Prostate gland (tissue), 2 donors: Measurements from ENCODE around the gene VSTM2B. TPM values are rescaled to one million over a fixed set of nuclear protein-coding genes. Genes with fewer than 3 reads are reported as not detected.

ENCODE experiments used
- DNase-seq: peaks from one replicate; pipeline ENCODE4 v3.0.0-alpha.2; 2019; ENCODE audit warnings: low spot score
- H3K27ac ChIP-seq, 2 donors: fragments of 200-600 bp; sonication (generic); 2 replicates each; pipeline ENCODE4 v1.5.1; 2017 to 2019
- H3K27me3 ChIP-seq: fragments of 200-600 bp; sonication (generic); replicated peaks from 2 replicates; pipeline ENCODE4 v1.5.1; 2019; ENCODE audit not compliant: insufficient read depth
- H3K36me3 ChIP-seq, 2 donors: fragments of 200-600 bp; sonication (generic); 1 replicate in 1 of 2; 2 replicates in 1 of 2; pipeline versions ENCODE4 v1.5.1 to v1.8.1; 2017 to 2019
- H3K4me1 ChIP-seq: fragments of 200-600 bp; sonication (generic); replicated peaks from 2 replicates; pipeline ENCODE4 v1.5.1; 2019
- H3K4me3 ChIP-seq, 2 donors: fragments of 200-600 bp; sonication (generic); 2 replicates each; pipeline ENCODE4 v1.5.1; 2017 to 2019
- H3K9me3 ChIP-seq: fragments of 200-600 bp; sonication (generic); 2 replicates; pipeline ENCODE4 v1.5.1; 2017
- CTCF ChIP-seq, 4 experiments: fragments of 200-600 bp in 2 of 4; fragments of 450-650 bp in 2 of 4; sonication (generic) in 2 of 4; IDR thresholded peaks; 1 replicate in 3 of 4; 2 replicates in 1 of 4; pipeline ENCODE4 v1.5.1; 2016 to 2019; ENCODE audit warnings: antibody characterized with exemption in 4 of 4, mild to moderate bottlenecking in 2 of 4, moderate library complexity in 2 of 4
- POLR2A ChIP-seq: fragments of 450-650 bp; IDR thresholded peaks from one replicate; pipeline ENCODE4 v1.6.1; 2016; ENCODE audit warnings: antibody characterized with exemption, mild to moderate bottlenecking
- POLR2AphosphoS5 ChIP-seq: sonication (generic); formaldehyde crosslinking; IDR thresholded peaks from one replicate; pipeline ENCODE4 v1.6.1; 2017; ENCODE audit warnings: antibody characterized with exemption
- WGBS: methylation state at CpG from one replicate; pipeline ENCODE4 v1.1.5; 2018; 5-methylcytosine and 5-hydroxymethylcytosine counted together
- intact Hi-C: fragments of 100-400 bp; cut with DNase I; formaldehyde crosslinking; loops from one replicate; pipeline ENCODE4 v1.14.2; 2022
- total RNA-seq, 2 donors: library from RNA; depleted of rRNA; stranded (reverse); fragments of >200 nt; gene quantifications; one replicate each; pipeline ENCODE4 v1.1.0, GENCODE V29; 2016

VSTM2B gene
- total RNA-seq, 2 donors from 2014 or later, result not detected

DNA sequence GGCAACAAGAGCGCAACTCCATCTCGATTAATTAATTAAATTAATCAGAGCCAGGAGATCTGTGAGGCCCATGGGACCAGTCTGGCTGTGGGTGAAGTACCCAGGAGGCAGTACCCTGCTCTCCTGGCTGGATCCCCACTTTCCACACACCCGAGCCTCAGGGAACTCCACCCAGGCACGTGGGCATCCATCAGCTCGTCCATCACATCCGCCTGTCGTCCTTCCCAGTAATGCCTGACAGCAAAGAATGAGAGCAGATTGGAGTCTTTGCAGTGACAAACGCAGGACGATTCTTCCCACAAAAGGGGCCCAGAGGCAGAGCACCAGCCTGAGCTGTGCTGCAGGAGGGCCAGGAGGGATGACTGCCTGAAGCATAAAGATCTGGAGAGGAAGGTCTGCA, 35.8 kb downstream of the VSTM2B start:
- DNase-seq, result no peak
- H3K36me3 ChIP-seq, result no peaks in the 10 kb centered on the region

DNA sequence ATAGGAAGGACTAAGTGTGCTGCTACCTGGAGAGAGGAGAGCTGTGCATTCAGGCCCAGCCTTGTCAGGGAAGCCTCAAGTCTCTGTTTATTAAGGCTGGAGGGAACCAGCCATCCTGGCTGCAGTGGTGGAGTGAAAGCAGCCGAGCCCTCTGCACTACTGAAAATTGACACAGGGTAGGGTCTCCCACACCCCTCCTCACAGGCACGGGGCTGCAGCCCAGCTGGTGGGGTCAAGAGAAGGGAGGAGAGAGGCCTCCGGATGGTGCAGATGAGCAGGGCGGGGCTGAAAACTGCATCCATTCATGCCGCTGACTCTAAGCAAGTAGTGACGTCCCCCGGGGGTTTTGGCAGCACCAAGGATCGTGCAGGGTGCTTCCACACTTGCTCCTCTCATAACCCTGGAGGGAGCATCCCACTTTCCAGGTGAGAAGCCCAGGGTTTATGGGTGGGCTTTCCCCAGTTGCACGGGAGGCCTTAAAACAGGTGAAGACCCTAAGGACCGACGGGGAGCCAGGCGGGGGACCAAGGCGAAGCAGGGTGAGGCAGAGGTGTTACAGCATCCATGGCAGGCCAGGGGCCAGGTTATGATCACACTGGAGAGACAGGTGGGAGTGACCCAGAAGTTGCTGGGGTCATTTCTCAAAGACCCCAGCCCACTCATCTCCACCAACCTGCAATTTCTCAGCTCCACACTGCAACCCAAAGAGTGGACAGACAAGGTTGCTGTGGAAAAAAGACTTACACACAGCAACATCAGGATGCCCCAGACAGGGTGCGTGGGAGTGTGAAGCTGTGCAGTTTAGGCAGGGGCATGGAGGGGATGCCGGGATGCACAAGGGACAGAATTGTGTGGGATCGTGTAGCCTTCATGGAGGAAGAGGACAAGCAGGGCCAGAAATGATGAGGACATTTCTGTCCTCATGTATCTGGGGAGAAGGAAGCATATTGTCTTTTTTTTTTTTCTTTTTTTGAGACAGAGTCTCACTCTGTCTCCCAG, 36.8 kb downstream of the VSTM2B start:
- no peaks in the 10 kb centered on the region for H3K27me3 ChIP-seq
- H3K36me3 ChIP-seq, result no peaks in the 10 kb centered on the region
- intact Hi-C loops, result no loop called here
- TF ChIP-seq CTCF (IDR thresholded peaks at IDR 0.05) (no peak), POLR2A (no peak), POLR2AphosphoS5 (no peak)
- WGBS, result 57% methylated on average over 16 of the region's 16 CpGs
- no peak overlapping the region for H3K4me3 ChIP-seq
- no peak overlapping the region for H3K27ac ChIP-seq
- no peak for DNase-seq
- no peaks in the 10 kb centered on the region for H3K4me1 ChIP-seq
- H3K9me3 ChIP-seq, result no peaks in the 10 kb centered on the region

More for the DNA sequence above, 35.8 kb downstream of the VSTM2B start:
- TF ChIP-seq CTCF (IDR thresholded peaks at IDR 0.05), result no peak
- TF ChIP-seq POLR2A, result no peak
- Histone ChIP-seq H3K9me3 (no peaks in the 10 kb centered on the region), H3K27ac (no peak overlapping the region), H3K4me1 (no peaks in the 10 kb centered on the region), H3K27me3 (no peaks in the 10 kb centered on the region), H3K4me3 (no peak overlapping the region)
- intact Hi-C loops, result no loop called here
- 83% methylated on average over 9 of the region's 9 CpGs for WGBS

GRCh38 chr19:29563486-29564101, 37.8 kb downstream of the VSTM2B start:
- intact Hi-C loops, result no loop called here
- H3K27me3 ChIP-seq, result no peaks in the 10 kb centered on the region
- no peak for TF ChIP-seq POLR2AphosphoS5
- no peak for DNase-seq
- H3K9me3 ChIP-seq, result no peaks in the 10 kb centered on the region
- no peak overlapping the region for H3K27ac ChIP-seq
- H3K36me3 ChIP-seq, result no peaks in the 10 kb centered on the region
- 63% methylated on average over 11 of the region's 11 CpGs for WGBS
- no peaks in the 10 kb centered on the region for H3K4me1 ChIP-seq
- no peak overlapping the region for H3K4me3 ChIP-seq

DNA sequence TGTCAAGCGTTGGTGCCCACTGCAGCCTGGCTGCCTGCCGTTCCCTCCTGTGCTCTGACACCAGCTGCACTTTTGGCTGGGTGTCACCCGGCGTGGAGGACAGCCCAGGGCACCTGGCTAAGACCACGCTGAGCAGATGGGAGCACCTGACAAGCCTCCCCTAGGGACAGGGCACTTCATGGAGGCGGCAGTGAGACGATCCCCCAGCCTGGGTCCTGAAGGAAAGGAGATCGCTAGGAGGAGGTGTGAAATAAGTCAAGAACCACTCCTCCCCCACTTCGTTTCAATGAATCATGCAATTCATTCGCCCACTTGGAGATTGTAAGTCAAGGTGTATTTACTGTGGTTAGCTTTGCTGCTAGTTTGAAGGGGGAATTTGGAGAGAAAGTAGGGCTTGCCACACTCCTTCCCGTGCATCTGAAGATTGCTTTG, 38.8 kb downstream of the VSTM2B start:
- Histone ChIP-seq H3K27ac (no peak overlapping the region), H3K4me3 (no peak overlapping the region), H3K4me1 (no peaks in the 10 kb centered on the region), H3K27me3 (peaks cover 4% of the 10 kb centered on the region), H3K9me3 (no peaks in the 10 kb centered on the region), H3K36me3 (no peaks in the 10 kb centered on the region)
- no peak for TF ChIP-seq POLR2A
- TF ChIP-seq CTCF (IDR thresholded peaks at IDR 0.05), result no peak
- no peak for TF ChIP-seq POLR2AphosphoS5
- 45% methylated on average over 11 of the region's 11 CpGs for WGBS
- intact Hi-C loops, result no loop called here
- no peak for DNase-seq

- 81% methylated on average over 19 of the region's 19 CpGs for WGBS
- H3K27me3 ChIP-seq, result peaks cover 4% of the 10 kb centered on the region
These were observed 39.4 kb downstream of the VSTM2B start for GRCh38 chr19:29565171-29565570.

More at GRCh38 chr19:29565171-29565570, 39.4 kb downstream of the VSTM2B start:
- no peak for TF ChIP-seq POLR2AphosphoS5
- no peak for TF ChIP-seq CTCF (IDR thresholded peaks at IDR 0.05)
- TF ChIP-seq POLR2A, result no peak
- Histone ChIP-seq H3K27ac (no peak overlapping the region), H3K4me1 (no peaks in the 10 kb centered on the region), H3K36me3 (no peaks in the 10 kb centered on the region), H3K4me3 (no peak overlapping the region), H3K9me3 (no peaks in the 10 kb centered on the region)
- DNase-seq, result no peak
- intact Hi-C loops, result no loop called here
